IPS DF 4.7 (cell line): Measurements from ENCODE around the gene NGEF.
"Not testable (repeated sequence)": the region's sequence is repeated elsewhere in the genome, so short reads cannot be mapped to it uniquely, and the experiment has no call there.

Source experiments
- DNase-seq: peaks from one replicate; pipeline ENCODE4 v3.0.0-alpha.2; 2013; ENCODE audit warnings: low spot score; ENCODE audit errors: extremely low read depth

Gene NGEF

GRCh38 chr2:233023007-233023760, 10.1 kb upstream of the NGEF start:
- DNase-seq, result no peak

GRCh38 chr2:233022561-233022960, 9.5 kb upstream of the NGEF start:
- DNase-seq, result no peak

- DNase-seq, result no peak
Measured at GRCh38 chr2:233021771-233022170, 8.7 kb upstream of the NGEF start.

- DNase-seq, result no peak
Measured at GRCh38 chr2:233020454-233020853, 7.4 kb upstream of the NGEF start.

- not testable (repeated sequence) for DNase-seq
Measured at GRCh38 chr2:233019610-233020009, 6.6 kb upstream of the NGEF start.

GRCh38 chr2:233017947-233018346, 4.9 kb upstream of the NGEF start:
- no peak for DNase-seq

GRCh38 chr2:233015019-233015645, 2.1 kb upstream of the NGEF start:
- no peak for DNase-seq

GRCh38 chr2:233013650-233014049, 594 bp upstream of the NGEF start:
- no peak for DNase-seq

GRCh38 chr2:233012301-233012971, 620 bp downstream of the NGEF start:
- no peak for DNase-seq

- DNase-seq, result no peak
Measured at GRCh38 chr2:233011702-233012131, 1.3 kb downstream of the NGEF start.

GRCh38 chr2:233011268-233011650, 1.8 kb downstream of the NGEF start:
- DNase-seq, result no peak

- DNase-seq, result no peak
Measured at GRCh38 chr2:233010569-233011267, 2.3 kb downstream of the NGEF start.

- DNase-seq, result no peak
Measured at GRCh38 chr2:233009661-233010060, 3.4 kb downstream of the NGEF start.

- no peak for DNase-seq
Measured at GRCh38 chr2:233007739-233008138, 5.3 kb downstream of the NGEF start.

- no peak for DNase-seq
Measured at GRCh38 chr2:233007270-233007669, 5.8 kb downstream of the NGEF start.

- no peak for DNase-seq
Measured at GRCh38 chr2:233006648-233007047, 6.4 kb downstream of the NGEF start.

- DNase-seq, result no peak
Measured at GRCh38 chr2:233005096-233005495, 8.0 kb downstream of the NGEF start.

- no peak for DNase-seq
Measured at GRCh38 chr2:233003658-233004555, 9.1 kb downstream of the NGEF start.

GRCh38 chr2:233002829-233003657, 10.0 kb downstream of the NGEF start:
- no peak for DNase-seq
